HepG2 (cell line): ENCODE results near the gene SPON1. TPM values are rescaled to one million over a fixed set of nuclear protein-coding genes. Genes with fewer than 3 reads are reported as not detected.
"Not testable (repeated sequence)": the region's sequence is repeated elsewhere in the genome, so short reads cannot be mapped to it uniquely, and the experiment has no call there.

Experiments
- ATAC-seq: fragments of 200-7000 bp; cut with Tn5 transposase; 3 replicates; pipeline ENCODE4 v1.9.1; 2020; ENCODE audit warnings: mild to moderate bottlenecking, moderate library complexity
- BruUV-seq: library from RNA; stranded (reverse); fragments of 400-500 nt; replicated peaks from 2 replicates; lab custom pipeline; 2021; lab: Mats Ljungman, UMichigan
- CTCF ChIA-PET: fragments of 300-600 bp; formaldehyde crosslinking; extraction: SDS; loops from one replicate; lab custom pipeline; 2021; ENCODE audit warnings: low total read pairs, inconsistent platforms, low intra/inter-chr PET ratio; lab: Yijun Ruan, JAX
- POLR2A ChIA-PET: fragments of 350-600 bp; sonication (Branson Sonifier 250); formaldehyde crosslinking; loops from one replicate; lab custom pipeline; 2020; ENCODE audit warnings: antibody characterized with exemption, inconsistent platforms; lab: Yijun Ruan, JAX
- DNase-seq: peaks from one replicate; pipeline ENCODE4 v3.0.0-alpha.2; 2015; ENCODE audit warnings: low spot score
- FAIRE-seq: peaks from 3 replicates; lab custom pipeline; 2011; peaks lifted over from hg19 to GRCh38; lab: Jason Lieb, UNC
- H2AFZ ChIP-seq: one replicate; pipeline ENCODE4 v1.6.1; 2011; ENCODE audit warnings: low read length, inconsistent platforms
- H3K27ac ChIP-seq: fragments of 300-600 bp; 3 replicates; pipeline ENCODE4 v1.8.0; 2011; ENCODE audit warnings: mixed run types, mild to moderate bottlenecking, mixed read lengths, low read length, inconsistent platforms; ENCODE audit not compliant: insufficient read depth; ENCODE audit errors: extremely low read length
- H3K27me3 ChIP-seq, 2 experiments: fragments of 200-600 bp in 1 of 2; 2 replicates in 1 of 2; 3 replicates in 1 of 2; pipeline versions ENCODE4 v1.6.0 to v1.8.0; 2011; ENCODE audit warnings: low read length in 2 of 2, mild to moderate bottlenecking in 2 of 2, moderate library complexity in 2 of 2, inconsistent platforms in 1 of 2; ENCODE audit not compliant: insufficient read depth in 2 of 2, control insufficient read depth in 1 of 2
- H3K36me3 ChIP-seq, 2 experiments: fragments of 200-600 bp in 1 of 2; replicated peaks in 1 of 2; 2 replicates in 1 of 2; 3 replicates in 1 of 2; pipeline versions ENCODE4 v1.5.1 to v1.8.0; 2011; ENCODE audit warnings: low read length in 2 of 2, inconsistent platforms in 1 of 2; ENCODE audit not compliant: insufficient read depth in 2 of 2, control insufficient read depth in 1 of 2
- H3K4me1 ChIP-seq: 2 replicates; pipeline ENCODE4 v1.5.1; 2012; ENCODE audit warnings: low read length, inconsistent platforms; ENCODE audit not compliant: insufficient read depth
- H3K4me2 ChIP-seq: 2 replicates; pipeline ENCODE4 v1.6.0; 2011; ENCODE audit warnings: low read depth, low read length, inconsistent platforms
- H3K4me3 ChIP-seq, 3 experiments: fragments of 200-600 bp in 1 of 3; sonication (generic), shearing (Covaris generic) in 1 of 3; replicated peaks in 1 of 3; 2 replicates each; pipeline ENCODE4 v1.5.1; 2011 to 2016; ENCODE audit warnings: low read length in 3 of 3, inconsistent platforms in 2 of 3, low read depth in 2 of 3, mild to moderate bottlenecking in 2 of 3, control low read depth in 1 of 3, mixed read lengths in 1 of 3; ENCODE audit not compliant: insufficient read depth in 1 of 3
- H3K79me2 ChIP-seq: one replicate; pipeline ENCODE4 v1.6.1; 2011; ENCODE audit warnings: low read length, inconsistent platforms; ENCODE audit not compliant: insufficient read depth
- H3K9ac ChIP-seq: 2 replicates; pipeline ENCODE4 v1.6.0; 2011; ENCODE audit warnings: mild to moderate bottlenecking, low read depth, low read length, inconsistent platforms; ENCODE audit not compliant: insufficient read depth
- H3K9me3 ChIP-seq: 2 replicates; pipeline ENCODE4 v1.5.1; 2012; ENCODE audit warnings: mild to moderate bottlenecking, low read length
- H4K20me1 ChIP-seq: 2 replicates; pipeline ENCODE4 v1.6.0; 2011; ENCODE audit warnings: inconsistent platforms, mild to moderate bottlenecking, low read length, moderate library complexity; ENCODE audit not compliant: insufficient read depth
- BRD4 ChIP-seq: sonication (generic); formaldehyde crosslinking; IDR thresholded peaks from 2 replicates; pipeline ENCODE4 v1.4.0; 2020; ENCODE audit warnings: missing genetic modification reagents
- PRDM4 ChIP-seq: sonication (generic); formaldehyde crosslinking; IDR thresholded peaks from 2 replicates; pipeline ENCODE4 v1.9.0; 2021; ENCODE audit warnings: missing genetic modification reagents, borderline replicate concordance
- SNAI1 ChIP-seq: sonication (generic); formaldehyde crosslinking; IDR thresholded peaks from 2 replicates; pipeline ENCODE4 v1.5.0; 2020; ENCODE audit warnings: mild to moderate bottlenecking, missing genetic modification reagents, borderline replicate concordance
- ZBTB1 ChIP-seq: sonication (generic); formaldehyde crosslinking; IDR thresholded peaks from 2 replicates; pipeline ENCODE4 v1.4.0; 2020; ENCODE audit warnings: missing genetic modification reagents, borderline replicate concordance
- WGBS: methylation state at CpG from one replicate; pipeline ENCODE4 v1.1.6; 2017; ENCODE audit warnings: low lambda C conversion rate; 5-methylcytosine and 5-hydroxymethylcytosine counted together
- in situ Hi-C: cut with HindIII; loops from 2 replicates; pipeline ENCODE4 v1.10.0; 2017; ENCODE audit warnings: low pct_unique_long_range_greater_than_20kb; ENCODE audit not compliant: extremely low pct_ligation_motif_present
- intact Hi-C: fragments of 100-400 bp; cut with micrococcal nuclease; formaldehyde crosslinking; loops from one replicate; pipeline ENCODE4 v1.10.0; 2022; ENCODE audit not compliant: unreplicated experiment
- polyA plus RNA-seq, 8 experiments: library from polyadenylated mRNA; depleted of rRNA in 3 of 8; stranded (reverse) in 7 of 8; unstranded in 1 of 8; fragments of >200 nt; fragmentation: Illumina TruSeq in 4 of 8; extraction: Trizol in 4 of 8; gene quantifications; 2 replicates each; pipeline versions ENCODE4 v1.2.1 to v1.2.3, GENCODE V29; 2011 to 2016; ENCODE audit warnings: low read depth in 4 of 8, missing spikeins in 1 of 8, mixed read lengths in 1 of 8; ENCODE audit not compliant: insufficient read depth in 1 of 8
- total RNA-seq, 5 experiments: library from RNA; depleted of rRNA; stranded (reverse); fragments of >200 nt; fragmentation: Illumina TruSeq; extraction: Trizol; gene quantifications; 2 replicates each; pipeline ENCODE4 v1.2.3, GENCODE V29; 2016; ENCODE audit warnings: low read depth in 1 of 5

SPON1 gene
- total and polyA plus RNA-seq, 2 of the 13 experiments (the other 11 are each of a cell fraction or from before 2014, with no cell fraction given): not detected

GRCh38 chr11:13931356-13931755, 31.2 kb upstream of the SPON1 start:
- Histone ChIP-seq H2AFZ (no peak overlapping the region), H3K27me3 (no peaks in the 10 kb centered on the region; a peak in 2 of 5 replicates), H3K4me2 (no peak overlapping the region), H3K36me3 (no peaks in the 10 kb centered on the region), H3K79me2 (no peaks in the 10 kb centered on the region), H3K9ac (no peak overlapping the region), H4K20me1 (no peaks in the 10 kb centered on the region), H3K4me3 (no peak overlapping the region), H3K4me1 (no peaks in the 10 kb centered on the region), H3K27ac (no peak overlapping the region), H3K9me3 (no peaks in the 10 kb centered on the region)
- no peak for ATAC-seq
- BruUV-seq: no TSS peak
- in situ Hi-C loops: no loop called here
- ChIA-PET CTCF (no interaction called here), POLR2A (no interaction called here)
- no peak for DNase-seq
- intact Hi-C loops: no loop called here
- 0% methylated on average over 4 of the region's 4 CpGs for WGBS
- no peak for FAIRE-seq
- TF ChIP-seq PRDM4 (CRISPR knock-in tag): no peak
- TF ChIP-seq BRD4 (CRISPR knock-in tag): no peak
- no peak for TF ChIP-seq ZBTB1 (CRISPR knock-in tag)
- TF ChIP-seq SNAI1 (CRISPR knock-in tag): no peak

DNA sequence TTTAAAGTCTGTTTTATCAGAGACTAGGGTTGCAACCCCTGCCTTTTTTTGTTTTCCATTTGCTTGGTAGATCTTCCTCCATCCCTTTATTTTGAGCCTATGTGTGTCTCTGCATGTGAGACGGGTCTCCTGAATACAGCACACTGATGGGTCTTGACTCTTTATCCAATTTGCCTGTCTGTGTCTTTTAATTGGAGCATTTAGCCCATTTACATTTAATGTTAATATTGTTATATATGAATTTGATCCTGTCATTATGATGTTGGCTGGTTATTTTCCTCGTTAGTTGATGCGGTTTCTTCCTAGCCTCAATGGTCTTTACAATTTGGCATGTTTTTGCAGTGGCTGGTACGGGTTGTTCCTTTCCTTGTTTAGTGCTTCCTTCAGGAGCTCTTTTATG, 25.4 kb upstream of the SPON1 start:
- H3K9me3 ChIP-seq, in situ Hi-C loops, H3K4me1 ChIP-seq, H3K9ac ChIP-seq, H4K20me1 ChIP-seq, intact Hi-C loops, POLR2A ChIA-PET, CTCF ChIA-PET, H3K27me3 ChIP-seq, H3K27ac ChIP-seq, ATAC-seq, DNase-seq, BruUV-seq, H2AFZ ChIP-seq, H3K4me3 ChIP-seq, H3K4me2 ChIP-seq, H3K79me2 ChIP-seq, FAIRE-seq, H3K36me3 ChIP-seq: not testable (repeated sequence)
- 0% methylated on average over 3 of the region's 4 CpGs for WGBS

DNA sequence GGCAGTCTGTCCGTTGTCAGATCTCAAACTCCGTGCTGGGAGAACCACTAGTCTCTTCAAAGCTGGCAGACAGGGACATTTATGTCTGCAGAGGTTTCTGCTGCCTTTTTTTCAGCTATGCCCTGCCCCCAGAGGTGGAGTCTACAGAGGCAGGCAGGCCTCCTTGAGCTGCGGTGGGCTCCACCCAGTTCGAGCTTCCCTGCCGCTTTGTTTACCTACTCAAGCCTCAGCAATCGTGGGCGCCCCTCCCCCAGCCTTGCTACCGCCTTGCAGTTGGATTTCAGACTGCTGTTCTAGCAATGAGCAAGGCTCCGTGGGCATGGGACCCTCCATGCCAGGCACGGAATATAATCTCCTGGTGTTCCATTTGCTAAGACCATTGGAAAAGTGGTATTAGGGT, 23.7 kb upstream of the SPON1 start:
- H3K4me2 ChIP-seq, H3K9me3 ChIP-seq, POLR2A ChIA-PET, H3K79me2 ChIP-seq, in situ Hi-C loops, ATAC-seq, H3K9ac ChIP-seq, H2AFZ ChIP-seq, DNase-seq, CTCF ChIA-PET, H3K36me3 ChIP-seq, H3K4me3 ChIP-seq, H3K27me3 ChIP-seq, intact Hi-C loops, H3K4me1 ChIP-seq, BruUV-seq, FAIRE-seq, H4K20me1 ChIP-seq, H3K27ac ChIP-seq: not testable (repeated sequence)
- 0% methylated on average over 2 of the region's 10 CpGs for WGBS
